Panc1 (cell line): ENCODE results near the gene MYLK3. TPM values are rescaled to one million over a fixed set of nuclear protein-coding genes. Genes with fewer than 3 reads are reported as not detected.

Experiments
- ATAC-seq: fragments of 200-7000 bp; cut with Tn5 transposase; 2 replicates; pipeline ENCODE4 v1.9.1; 2020; ENCODE audit warnings: mild to moderate bottlenecking, moderate library complexity
- BruUV-seq: library from RNA; stranded (reverse); fragments of 400-500 nt; replicated peaks from 2 replicates; lab custom pipeline; 2021; lab: Mats Ljungman, UMichigan
- CTCF ChIA-PET: fragments of 300-600 bp; sonication (Branson Sonifier 250); formaldehyde crosslinking; loops from one replicate; lab custom pipeline; 2022; ENCODE audit warnings: antibody characterized with exemption; lab: Charles Lee
- POLR2A ChIA-PET: fragments of 300-600 bp; sonication (Branson Sonifier 250); formaldehyde crosslinking; loops from one replicate; lab custom pipeline; 2022; ENCODE audit warnings: antibody characterized with exemption; lab: Charles Lee
- DNase-seq: peaks from one replicate; pipeline ENCODE4 v3.0.0-alpha.2; 2010; ENCODE audit warnings: low read depth, low spot score
- H3K27ac ChIP-seq: 2 replicates; pipeline ENCODE4 v1.5.1; 2011; ENCODE audit warnings: mild to moderate bottlenecking, low read length, inconsistent platforms
- H3K27me3 ChIP-seq: fragments of 200-500 bp; sonication (Bioruptor generic); 2 replicates; pipeline ENCODE4 v1.6.0; 2014; ENCODE audit warnings: low read length, inconsistent platforms; ENCODE audit not compliant: control insufficient read depth, insufficient read depth
- H3K36me3 ChIP-seq: fragments of 200-500 bp; sonication (Bioruptor generic); 2 replicates; pipeline ENCODE4 v1.5.1; 2014; ENCODE audit warnings: inconsistent platforms, mild to moderate bottlenecking, low read length, moderate library complexity; ENCODE audit not compliant: control insufficient read depth, insufficient read depth
- H3K4me1 ChIP-seq: 2 replicates; pipeline ENCODE4 v1.5.1; 2011; ENCODE audit warnings: inconsistent platforms, mild to moderate bottlenecking, low read length, moderate library complexity; ENCODE audit not compliant: control insufficient read depth, insufficient read depth
- H3K4me3 ChIP-seq, 2 experiments: 2 replicates each; pipeline ENCODE4 v1.5.1; 2011 to 2012; ENCODE audit warnings: low read depth in 2 of 2, low read length in 2 of 2, mild to moderate bottlenecking in 2 of 2, inconsistent platforms in 1 of 2, moderate library complexity in 1 of 2
- H3K9me3 ChIP-seq: fragments of 200-500 bp; sonication (Bioruptor generic); 2 replicates; pipeline ENCODE4 v1.5.1; 2014; ENCODE audit warnings: low read depth, mild to moderate bottlenecking, inconsistent platforms, low read length, moderate library complexity; ENCODE audit not compliant: control insufficient read depth, insufficient read depth
- CTCF ChIP-seq: fragments of 450-650 bp; IDR thresholded peaks from 2 replicates; pipeline ENCODE4 v1.5.1; 2017; ENCODE audit warnings: mild to moderate bottlenecking
- POLR2AphosphoS5 ChIP-seq: IDR thresholded peaks from 2 replicates; pipeline ENCODE4 v1.6.1; 2012; ENCODE audit warnings: mild to moderate bottlenecking, low read depth, low read length, moderate library complexity
- REST ChIP-seq, 2 experiments: IDR thresholded peaks; 2 replicates each; pipeline ENCODE4 v1.6.1; 2011 to 2012; ENCODE audit warnings: low read depth in 2 of 2, control low read depth in 1 of 2, low read length in 1 of 2, mild to moderate bottlenecking in 1 of 2, moderate library complexity in 1 of 2; ENCODE audit not compliant: insufficient read depth in 1 of 2
- SIN3A ChIP-seq: IDR thresholded peaks from 2 replicates; pipeline ENCODE4 v1.6.1; 2012; ENCODE audit warnings: low read depth, mild to moderate bottlenecking, low read length, moderate library complexity, borderline replicate concordance; ENCODE audit not compliant: insufficient read depth
- TCF7L2 ChIP-seq: IDR thresholded peaks from 2 replicates; pipeline ENCODE4 v1.6.1; 2011; ENCODE audit warnings: mild to moderate bottlenecking, low read depth, low read length, inconsistent platforms
- in situ Hi-C: cut with HindIII; loops from 2 replicates; pipeline ENCODE4 v1.10.0; 2016; ENCODE audit warnings: low sequenced_read_pairs, low pct_unique_long_range_greater_than_20kb
- intact Hi-C: fragments of 100-400 bp; cut with micrococcal nuclease; formaldehyde crosslinking; loops from one replicate; pipeline ENCODE4 v1.10.0; 2022; ENCODE audit not compliant: unreplicated experiment
- total RNA-seq: library from RNA; stranded (reverse); gene quantifications from one replicate; pipeline ENCODE4 v1.2.1, GENCODE V29; 2021; ENCODE audit not compliant: unreplicated experiment

The MYLK3 gene
- total RNA-seq, 1 experiment from 2014 or later, result 0.31 TPM

DNA sequence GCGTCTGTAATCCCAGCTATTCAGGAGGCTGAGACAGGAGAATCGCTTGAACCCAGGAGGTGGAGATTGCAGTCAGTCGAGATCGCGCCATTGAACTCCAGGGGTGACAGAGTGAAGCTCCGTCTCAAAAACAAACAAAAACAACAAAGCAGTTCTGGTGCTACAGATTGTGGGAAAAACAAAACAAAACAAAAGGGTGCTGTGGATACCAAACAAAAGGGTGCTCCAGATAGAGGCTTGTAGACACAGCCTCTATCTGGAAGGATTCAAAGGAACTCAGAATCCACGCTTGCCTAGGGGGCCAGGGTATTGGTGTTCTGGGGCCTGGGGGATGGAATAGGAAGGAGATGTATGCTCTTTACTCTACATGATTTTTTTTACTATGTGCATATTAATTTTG, 2.5 kb downstream of the MYLK3 start:
- ChIA-PET CTCF (no interaction called here), POLR2A (no interaction called here)
- H3K27ac ChIP-seq, result no peak overlapping the region
- DNase-seq (no peak), ATAC-seq (no peak)
- in situ Hi-C loops (no loop called here), intact Hi-C loops (no loop called here)
- BruUV-seq, result no TSS peak
- no peaks in the 10 kb centered on the region; the same call in 1 of the 2 replicates for H3K4me1 ChIP-seq
- H3K9me3 ChIP-seq, result no peaks in the 10 kb centered on the region
- no peak for TF ChIP-seq CTCF
- no peak for TF ChIP-seq REST (IDR thresholded peaks at IDR 0.05; ENCODE audit: insufficient read depth in 1 of 2, low read depth in 2 of 2, low read length in 1 of 2)
- TF ChIP-seq TCF7L2, result no peak
- no peak for TF ChIP-seq SIN3A
- TF ChIP-seq POLR2AphosphoS5, result no peak
- H3K36me3 ChIP-seq, result no peaks in the 10 kb centered on the region
- H3K4me3 ChIP-seq, result no peak overlapping the region
- no peaks in the 10 kb centered on the region for H3K27me3 ChIP-seq

GRCh38 chr16:46743232-46743719, 4.9 kb downstream of the MYLK3 start:
- in situ Hi-C loops (no loop called here), intact Hi-C loops (no loop called here)
- POLR2A ChIA-PET, result no interaction called here
- DNase-seq (no peak), ATAC-seq (no peak)
- Histone ChIP-seq H3K9me3 (no peaks in the 10 kb centered on the region), H3K36me3 (no peaks in the 10 kb centered on the region), H3K4me1 (no peaks in the 10 kb centered on the region; the same call in 1 of the 2 replicates), H3K27me3 (no peaks in the 10 kb centered on the region), H3K4me3 (no peak overlapping the region), H3K27ac (no peak overlapping the region)
- TF ChIP-seq SIN3A, result no peak
- TF ChIP-seq CTCF, result no peak
- TF ChIP-seq POLR2AphosphoS5, result no peak
- no peak for TF ChIP-seq REST (IDR thresholded peaks at IDR 0.05; ENCODE audit: insufficient read depth in 1 of 2, low read depth in 2 of 2, low read length in 1 of 2)
- TF ChIP-seq TCF7L2, result no peak
- BruUV-seq, result no TSS peak
- CTCF ChIA-PET, result no interaction called here
